Measurements from ENCODE around the gene SRSF1.

- TF ChIP-seq CEBPB (IDR thresholded peaks at IDR 0.05) (no peak), POLR2AphosphoS2 (conservative IDR thresholded peaks at IDR 0.05; ENCODE audit: low read length) (no peak), CTCF (IDR thresholded peaks at IDR 0.05) (no peak), POLR2A (IDR thresholded peaks at IDR 0.05; ENCODE audit: low read length) (no peak), NFE2L2 (conservative IDR thresholded peaks at IDR 0.05; ENCODE audit: low read length) (no peak), ESRRA (IDR thresholded peaks at IDR 0.05; ENCODE audit: borderline replicate concordance, low read length) (no peak), ZNF302 (CRISPR knock-in tag; IDR thresholded peaks at IDR 0.05) (no peak), REST (IDR thresholded peaks at IDR 0.05) (no peak), USF2 (IDR thresholded peaks at IDR 0.05) (no peak)
Measured at GRCh38 chr17:58052407-58052806, 45.4 kb upstream of the SRSF1 start.
